GM19397 (cell line): ENCODE measurements around the gene XRCC2.
"Not testable (repeated sequence)": the region's sequence is repeated elsewhere in the genome, so short reads cannot be mapped to it uniquely, and the experiment has no call there.

Source experiments
- ATAC-seq: cut with Tn5 transposase; IDR thresholded peaks from one replicate; pipeline ENCODE4 v1.9.1; 2021; ENCODE audit warnings: mild to moderate bottlenecking, moderate library complexity; ENCODE audit not compliant: unreplicated experiment

The XRCC2 gene

DNA sequence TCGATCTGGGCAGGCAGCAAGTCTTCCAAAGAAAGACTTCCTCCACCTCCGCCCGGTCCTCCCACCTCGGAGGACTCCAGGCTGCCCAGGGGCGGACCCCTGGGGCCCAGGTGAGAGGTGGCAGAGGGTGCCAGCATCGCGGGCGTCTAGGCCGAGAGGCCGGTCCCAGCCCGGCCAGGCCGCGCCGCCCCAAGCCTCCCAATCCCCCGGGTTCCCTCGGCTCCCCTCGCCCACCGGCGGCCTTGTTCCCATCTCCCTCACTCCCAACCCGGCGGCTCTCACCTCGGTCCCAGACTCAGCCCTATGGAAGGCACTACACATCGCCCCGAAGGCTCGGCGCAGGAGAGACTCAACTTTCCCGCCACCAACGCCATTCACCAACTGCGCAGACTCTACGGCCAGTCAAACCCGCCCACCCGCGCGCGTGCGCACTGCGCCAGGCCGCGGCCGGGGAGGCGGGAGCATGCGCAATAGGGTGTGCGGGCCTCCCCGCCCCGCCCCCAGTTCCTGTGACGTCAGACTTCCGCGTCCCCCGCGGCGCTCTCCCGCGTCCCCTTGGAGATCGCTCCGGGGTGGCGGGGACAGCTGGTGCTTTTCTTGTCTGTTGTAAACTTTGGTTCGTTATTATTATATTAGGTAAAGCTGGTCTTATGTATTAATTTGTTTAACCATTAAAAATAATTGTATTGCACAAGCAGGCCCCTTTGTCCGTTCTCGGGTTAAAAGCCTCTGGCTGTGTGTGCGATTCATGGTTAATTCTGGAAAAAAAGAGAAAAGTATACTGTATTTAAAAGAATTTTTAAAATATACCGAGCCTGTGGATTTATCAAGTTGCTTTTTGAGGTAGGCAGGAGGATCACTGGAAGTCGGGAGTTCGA lies at the start of gene XRCC2:
XRCC2 (minus strand) TSS at position 383 of the 878 bp plus-strand sequence; CDS start at position 321, 62 bp downstream.
- ATAC-seq: peak; percentile 95

- no peak for ATAC-seq
Measured at GRCh38 chr7:152723364-152723763, 47.4 kb upstream of the XRCC2 start.

- not testable (repeated sequence) for ATAC-seq
Measured at GRCh38 chr7:152712412-152713042, 36.6 kb upstream of the XRCC2 start.

- no peak for ATAC-seq
Measured at GRCh38 chr7:152711444-152711944, 35.6 kb upstream of the XRCC2 start.

DNA sequence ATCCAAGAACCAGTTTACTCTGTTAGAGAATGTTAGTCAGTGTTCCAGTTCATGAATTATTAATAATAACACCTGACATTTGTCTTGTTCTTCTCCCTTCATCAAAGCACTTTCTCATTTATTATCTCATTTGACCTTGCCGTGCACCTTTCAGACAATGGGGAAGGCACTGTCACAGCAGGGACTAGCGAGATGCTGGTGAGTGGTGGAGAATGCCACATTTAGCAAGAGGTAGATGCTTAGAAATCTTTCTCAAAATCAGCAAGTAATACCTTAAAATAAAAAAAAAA lies 34.2 kb upstream of the XRCC2 start:
- no peak for ATAC-seq

GRCh38 chr7:152709287-152710152 lies 33.6 kb upstream of the XRCC2 start:
- no peak for ATAC-seq

GRCh38 chr7:152704796-152705384 lies 28.9 kb upstream of the XRCC2 start:
- no peak for ATAC-seq

DNA sequence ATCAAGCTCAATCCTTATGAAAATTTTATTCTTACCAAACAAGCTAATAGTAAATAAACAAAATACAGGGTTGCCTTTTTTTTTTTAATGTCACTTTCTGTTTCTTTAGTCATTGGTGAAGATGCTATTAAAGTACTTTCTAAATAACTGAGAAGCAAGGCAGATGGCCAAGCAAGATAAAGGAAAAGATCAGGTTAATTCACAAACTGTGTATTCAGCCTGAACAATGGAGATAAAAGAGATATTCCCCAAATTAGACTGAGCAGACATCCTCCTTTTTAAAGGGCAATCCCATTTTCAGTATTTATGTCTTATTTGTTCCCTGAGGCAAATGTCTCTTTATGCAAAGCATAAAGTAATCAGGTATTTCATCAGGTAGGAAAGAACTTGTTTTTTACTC lies 23.1 kb upstream of the XRCC2 start:
- no peak for ATAC-seq

DNA sequence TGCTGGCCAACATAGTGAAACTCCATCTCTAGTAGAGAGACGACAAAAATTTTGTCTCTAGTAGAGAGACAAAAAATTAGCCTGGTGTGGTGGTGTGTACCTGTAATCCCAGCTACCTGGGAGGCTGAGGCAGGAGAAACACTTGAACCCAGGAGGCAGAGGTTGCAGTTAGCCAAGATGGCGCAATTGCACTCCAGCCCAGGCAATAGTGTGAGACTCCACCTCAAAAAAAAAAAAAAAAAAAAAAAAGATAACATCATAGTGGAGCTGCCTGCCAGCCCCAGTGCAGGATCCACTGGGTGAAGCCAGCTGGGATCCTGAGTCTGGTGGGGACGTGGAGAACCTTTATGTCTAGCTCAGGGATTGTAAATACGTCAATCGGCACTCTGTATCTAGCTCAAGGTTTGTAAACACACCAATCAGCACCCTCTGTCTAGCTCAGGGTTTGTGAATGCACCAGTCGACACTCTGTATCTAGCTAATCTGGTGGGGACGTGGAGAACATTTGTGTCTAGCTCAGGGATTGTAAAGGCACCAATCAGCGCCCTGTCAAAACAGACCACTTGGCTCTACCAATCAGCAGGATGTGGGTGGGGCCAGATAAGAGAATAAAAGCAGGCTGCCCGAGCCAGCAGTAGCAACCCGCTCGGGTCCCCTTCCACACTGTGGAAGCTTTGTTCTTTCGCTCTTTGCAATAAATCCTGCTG lies 21.5 kb upstream of the XRCC2 start:
- ATAC-seq: not testable (repeated sequence)

DNA sequence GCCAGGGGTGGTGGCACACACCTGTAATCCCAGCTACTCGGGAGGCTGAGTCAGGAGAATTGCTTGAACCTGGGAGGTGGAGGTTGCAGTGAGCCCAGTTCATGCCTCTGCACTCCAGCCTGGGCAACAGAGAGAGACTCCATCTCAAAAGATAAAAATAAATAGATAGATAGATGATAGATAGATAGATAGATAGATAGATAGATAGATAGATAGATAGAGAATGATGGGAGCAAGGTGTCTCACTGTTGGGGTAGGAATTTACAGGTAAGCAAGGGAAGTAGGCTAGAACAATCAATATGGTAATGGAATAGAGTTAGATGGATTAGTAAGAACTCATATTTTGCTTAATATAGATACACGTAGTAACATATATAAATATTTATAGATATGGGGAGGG lies 16.3 kb upstream of the XRCC2 start:
- not testable (repeated sequence) for ATAC-seq

DNA sequence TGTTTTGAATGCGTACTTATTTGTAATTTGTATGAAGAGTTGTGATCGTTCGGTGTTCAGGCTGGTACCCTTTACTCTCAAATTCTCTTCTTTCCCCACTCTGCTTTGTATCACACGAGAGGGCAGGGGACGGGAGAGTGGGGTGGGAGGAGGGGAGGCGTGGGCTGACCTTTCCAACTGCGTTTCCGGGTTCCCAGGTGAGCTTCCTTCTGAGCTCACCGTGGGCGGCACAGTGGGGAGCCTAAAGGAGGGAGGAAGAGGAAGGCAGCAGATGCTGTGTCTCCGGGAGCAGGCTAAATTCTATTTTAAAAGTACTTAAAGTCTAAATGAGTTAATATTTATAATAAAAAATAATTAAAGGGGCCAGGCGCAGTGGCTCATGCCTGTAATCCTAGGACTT lies 7.4 kb upstream of the XRCC2 start:
- no peak for ATAC-seq

GRCh38 chr7:152677808-152678670 lies 2.1 kb upstream of the XRCC2 start:
- ATAC-seq: no peak

DNA sequence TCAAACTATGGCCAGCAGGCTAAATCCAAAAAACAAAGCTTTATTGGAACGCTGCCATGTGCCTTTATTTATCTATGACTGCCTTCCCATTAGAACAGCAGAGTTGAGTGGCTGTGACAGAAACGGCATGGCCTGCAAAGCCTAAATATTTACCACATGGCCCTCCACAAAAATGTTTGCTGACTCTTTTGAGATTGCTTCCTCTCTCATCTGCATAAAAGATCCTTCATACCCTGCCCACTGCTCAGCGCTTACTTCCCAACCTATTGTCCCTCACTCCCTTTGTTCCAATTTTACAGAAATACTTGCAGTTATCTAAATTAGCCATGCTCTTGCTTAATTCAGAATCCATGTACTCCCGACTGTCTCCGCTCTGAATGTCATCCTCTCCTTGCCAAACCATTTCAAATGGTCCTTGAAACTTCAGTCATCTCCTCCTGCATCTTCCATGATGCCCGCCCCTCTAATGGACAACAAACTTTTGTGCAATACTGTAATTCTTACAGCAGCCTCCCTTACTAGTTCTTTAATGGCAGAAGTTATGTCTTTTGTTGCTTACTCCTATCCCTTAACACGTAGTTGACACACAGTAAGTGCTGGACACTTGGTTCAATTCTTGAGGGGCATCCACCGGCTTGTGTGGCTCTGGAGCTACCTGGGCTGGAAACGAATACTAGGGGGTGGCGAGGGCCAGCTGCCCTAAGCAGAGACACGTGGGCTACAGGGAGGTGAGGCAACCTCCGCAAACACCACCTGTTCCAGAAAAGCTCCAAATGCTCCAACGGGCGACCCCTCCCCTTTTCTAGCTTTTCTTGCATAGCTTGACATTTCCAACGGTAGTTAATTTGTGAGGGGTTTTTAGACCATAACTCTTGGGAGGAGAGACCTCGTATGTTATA lies 832 bp downstream of the XRCC2 start:
- ATAC-seq: peak; percentile 21

- ATAC-seq: no peak
Measured at GRCh38 chr7:152673897-152674296, 2.0 kb downstream of the XRCC2 start.

GRCh38 chr7:152672626-152673025 lies 3.3 kb downstream of the XRCC2 start:
- ATAC-seq: no peak

GRCh38 chr7:152669758-152670157 lies 6.2 kb downstream of the XRCC2 start:
- no peak for ATAC-seq

DNA sequence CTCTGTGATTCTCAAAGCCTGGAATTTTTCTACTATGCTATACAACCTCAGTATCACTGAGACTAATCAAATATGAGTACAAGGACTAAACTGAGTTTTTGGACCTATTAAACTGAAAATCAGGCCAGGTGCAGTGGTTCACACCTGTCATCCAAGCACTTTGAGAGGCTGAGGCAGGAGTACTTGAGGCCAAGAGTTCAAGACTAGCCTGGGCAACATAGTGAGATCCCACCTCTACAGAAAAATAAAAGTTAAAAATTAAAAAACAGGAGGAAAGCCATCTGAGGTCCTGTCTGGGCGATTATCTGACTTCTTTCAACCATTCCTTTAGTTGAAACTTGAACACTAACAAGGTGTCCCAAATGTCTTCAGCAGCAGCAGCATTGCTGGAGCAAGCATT lies 7.0 kb downstream of the XRCC2 start:
- ATAC-seq: no peak

GRCh38 chr7:152667958-152668357 lies 8.0 kb downstream of the XRCC2 start:
- ATAC-seq: no peak
